ENCODE data around the gene CPXM1. TPM values are rescaled to one million over a fixed set of nuclear protein-coding genes. Genes with fewer than 3 reads are reported as not detected.
A peak's percentile ranks its signal among the peaks of the same experiment; 100 is the strongest.

CPXM1 gene
- total RNA-seq, result 1 to 10 TPM in 3 of 4 donors, not detected in 1; 1.9 to 7.1 (median 2.3) TPM

DNA sequence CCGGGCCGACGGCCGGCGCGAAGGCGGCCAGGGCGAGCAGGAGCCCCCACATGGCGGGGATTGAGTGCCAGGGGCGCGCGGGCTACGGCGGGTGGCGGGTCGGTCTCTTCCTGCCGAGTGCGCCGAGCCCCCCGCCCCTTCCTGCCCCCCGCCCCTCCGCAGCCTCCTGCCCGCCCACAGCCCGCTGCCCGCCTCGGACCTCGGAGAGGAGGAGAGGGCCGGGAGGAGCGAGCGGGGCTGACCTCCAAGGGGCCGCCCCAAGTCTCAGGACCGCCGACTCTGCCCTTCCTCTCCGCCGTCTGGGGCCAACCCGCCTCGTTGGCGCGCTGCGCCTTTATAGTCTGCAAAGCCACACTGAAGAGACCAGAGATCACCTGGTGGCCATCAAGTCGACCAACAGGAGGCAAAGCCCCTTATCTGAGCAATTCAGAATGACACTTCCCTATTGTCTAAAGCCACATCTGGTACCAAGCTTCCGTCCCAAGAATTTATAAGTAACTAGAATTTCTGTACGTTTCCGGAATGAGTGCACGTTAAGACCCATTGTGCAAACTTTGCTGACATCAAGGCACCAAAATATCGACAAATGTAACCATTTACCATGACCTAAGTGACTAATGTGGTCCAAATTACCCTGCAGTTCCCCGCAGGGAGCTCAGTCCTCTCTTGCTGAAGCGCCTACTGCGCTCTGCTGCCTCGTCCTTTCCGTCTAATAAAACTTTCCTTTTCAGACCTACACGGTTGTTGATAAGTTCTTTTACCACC, at the start of gene CPXM1:
TSS of gene CPXM1 (minus strand) at position 107 of the 765 bp plus-strand sequence. CDS start at position 52, 55 bp downstream.
- no peak within 1 kb of the TSS for H3K27ac ChIP-seq
- no peak for ATAC-seq
- no peaks in the 10 kb centered on the region for H3K36me3 ChIP-seq
- peak within 1 kb of the TSS in 1 of 2 donors; percentile 35 for H3K4me3 ChIP-seq
- 2 to 18% methylated on average over 7 to 12 of the region's 52 CpGs for WGBS, 2 donors (ENCODE audit: low coverage in 1 of 2)
- no peaks in the 10 kb centered on the region for H3K9me3 ChIP-seq
- peaks cover 0 to 37% (median 7%) of the 10 kb centered on the region in 3 donors for H3K4me1 ChIP-seq
- H3K27me3 ChIP-seq, result peaks cover 100% of the 10 kb centered on the region
- TF ChIP-seq POLR2A (IDR thresholded peaks at IDR 0.05) (no peak), POLR2AphosphoS5 (IDR thresholded peaks at IDR 0.05) (no peak), EP300 (IDR thresholded peaks at IDR 0.05) (no peak)
- TF ChIP-seq, protein P1, sequence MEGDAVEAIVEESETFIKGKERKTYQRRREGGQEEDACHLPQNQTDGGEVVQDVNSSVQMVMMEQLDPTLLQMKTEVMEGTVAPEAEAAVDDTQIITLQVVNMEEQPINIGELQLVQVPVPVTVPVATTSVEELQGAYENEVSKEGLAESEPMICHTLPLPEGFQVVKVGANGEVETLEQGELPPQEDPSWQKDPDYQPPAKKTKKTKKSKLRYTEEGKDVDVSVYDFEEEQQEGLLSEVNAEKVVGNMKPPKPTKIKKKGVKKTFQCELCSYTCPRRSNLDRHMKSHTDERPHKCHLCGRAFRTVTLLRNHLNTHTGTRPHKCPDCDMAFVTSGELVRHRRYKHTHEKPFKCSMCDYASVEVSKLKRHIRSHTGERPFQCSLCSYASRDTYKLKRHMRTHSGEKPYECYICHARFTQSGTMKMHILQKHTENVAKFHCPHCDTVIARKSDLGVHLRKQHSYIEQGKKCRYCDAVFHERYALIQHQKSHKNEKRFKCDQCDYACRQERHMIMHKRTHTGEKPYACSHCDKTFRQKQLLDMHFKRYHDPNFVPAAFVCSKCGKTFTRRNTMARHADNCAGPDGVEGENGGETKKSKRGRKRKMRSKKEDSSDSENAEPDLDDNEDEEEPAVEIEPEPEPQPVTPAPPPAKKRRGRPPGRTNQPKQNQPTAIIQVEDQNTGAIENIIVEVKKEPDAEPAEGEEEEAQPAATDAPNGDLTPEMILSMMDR (IDR thresholded peaks at IDR 0.05), result no peak

DNA sequence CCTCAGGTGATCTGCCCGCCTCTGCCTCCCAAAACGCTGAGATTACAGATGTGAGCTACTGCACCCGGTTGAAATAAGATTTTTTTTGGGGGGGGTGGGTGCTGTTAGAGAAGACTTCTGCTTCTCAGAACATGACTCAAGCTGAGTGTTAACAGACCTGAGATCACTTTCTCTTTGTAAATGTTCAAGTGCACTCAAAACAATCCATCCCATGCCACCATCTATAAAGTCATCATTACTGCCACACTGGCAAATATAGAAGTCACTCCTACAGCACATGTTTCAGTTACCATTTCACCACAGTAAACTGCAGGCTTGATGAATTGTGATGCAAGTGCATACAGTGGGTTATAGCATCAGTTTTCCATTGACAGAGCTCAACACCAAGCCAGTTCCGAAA, 49.1 kb upstream of the CPXM1 start:
- Histone ChIP-seq H3K27me3 (no peaks in the 10 kb centered on the region), H3K9me3 (no peaks in the 10 kb centered on the region), H3K36me3 (peaks cover 0 to 7% of the 10 kb centered on the region in 2 donors), H3K4me1 (peaks cover 0 to 7% (median 2%) of the 10 kb centered on the region in 3 donors), H3K27ac (no peak overlapping the region), H3K4me3 (no peak overlapping the region)
- no peak for ATAC-seq
- 86 to 100% methylated on average over 1 of the region's 4 CpGs for WGBS, 2 donors (ENCODE audit: low coverage in 1 of 2)
- TF ChIP-seq EP300 (IDR thresholded peaks at IDR 0.05), result no peak
- no peak for TF ChIP-seq POLR2AphosphoS5 (IDR thresholded peaks at IDR 0.05)

DNA sequence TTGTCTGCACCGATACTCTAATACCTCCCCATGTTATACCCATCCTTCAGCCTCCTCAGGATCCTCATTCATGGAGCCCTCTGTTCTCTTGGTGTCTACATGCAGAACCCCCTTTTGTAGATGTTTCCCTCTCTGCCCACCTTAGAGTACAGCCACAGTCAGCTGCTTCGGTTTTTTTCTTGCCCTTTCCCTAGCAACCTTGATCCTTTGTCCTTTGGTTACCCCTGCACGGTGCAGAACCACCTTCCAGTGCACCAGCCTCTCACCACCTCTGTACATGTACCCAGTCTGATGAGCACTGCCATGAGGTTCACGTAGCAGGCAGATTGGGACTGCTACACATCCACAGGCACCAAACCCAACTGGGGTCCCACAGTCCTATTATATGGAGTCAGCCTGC, 47.4 kb upstream of the CPXM1 start:
- TF ChIP-seq EP300 (IDR thresholded peaks at IDR 0.05), result no peak
- no peak for TF ChIP-seq POLR2AphosphoS5 (IDR thresholded peaks at IDR 0.05)
- TF ChIP-seq POLR2A (IDR thresholded peaks at IDR 0.05), result no peak
- TF ChIP-seq, protein P1 (IDR thresholded peaks at IDR 0.05), result no peak
- ATAC-seq, result no peak
- no peaks in the 10 kb centered on the region for H3K27me3 ChIP-seq
- peaks cover 0 to 7% (median 2%) of the 10 kb centered on the region in 3 donors for H3K4me1 ChIP-seq
- WGBS, 2 donors (ENCODE audit: low coverage in 1 of 2), result 86 to 98% methylated on average over 3 to 4 of the region's 4 CpGs
- H3K36me3 ChIP-seq, result peaks cover 0 to 19% of the 10 kb centered on the region in 2 donors
- no peak overlapping the region for H3K4me3 ChIP-seq
- H3K9me3 ChIP-seq, result no peaks in the 10 kb centered on the region
- H3K27ac ChIP-seq, result no peak overlapping the region

DNA sequence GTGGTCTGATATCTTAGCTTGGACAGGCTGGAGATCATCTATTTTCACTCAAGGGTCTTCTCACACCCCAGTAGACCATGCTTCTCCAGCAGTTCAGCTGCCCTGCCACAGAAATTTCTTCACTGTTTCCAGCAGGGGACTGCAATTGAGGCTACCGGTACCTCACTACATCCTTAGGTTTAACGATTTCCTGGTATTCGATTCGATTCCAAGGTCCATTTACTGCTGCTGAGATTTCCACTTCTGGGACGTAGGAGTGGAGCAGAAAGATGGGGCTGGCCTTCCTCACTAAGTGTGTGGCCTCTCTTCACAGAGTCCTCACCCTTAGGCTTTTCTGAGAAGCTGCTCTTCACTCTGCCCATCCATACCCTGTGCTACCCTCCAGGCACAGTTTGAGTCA, 46.3 kb upstream of the CPXM1 start:
- Histone ChIP-seq H3K9me3 (no peaks in the 10 kb centered on the region), H3K4me3 (no peak overlapping the region), H3K27me3 (no peaks in the 10 kb centered on the region), H3K36me3 (peaks cover 0 to 19% of the 10 kb centered on the region in 2 donors), H3K4me1 (peaks cover 0 to 6% (median 0%) of the 10 kb centered on the region in 3 donors), H3K27ac (no peak overlapping the region)
- WGBS, 2 donors (ENCODE audit: low coverage in 1 of 2), result 64 to 80% methylated on average over 1 to 5 of the region's 5 CpGs
- ATAC-seq, result no peak
- TF ChIP-seq, protein P1 (IDR thresholded peaks at IDR 0.05), result no peak
- TF ChIP-seq POLR2AphosphoS5 (IDR thresholded peaks at IDR 0.05) (no peak), EP300 (IDR thresholded peaks at IDR 0.05) (no peak), POLR2A (IDR thresholded peaks at IDR 0.05) (no peak)

DNA sequence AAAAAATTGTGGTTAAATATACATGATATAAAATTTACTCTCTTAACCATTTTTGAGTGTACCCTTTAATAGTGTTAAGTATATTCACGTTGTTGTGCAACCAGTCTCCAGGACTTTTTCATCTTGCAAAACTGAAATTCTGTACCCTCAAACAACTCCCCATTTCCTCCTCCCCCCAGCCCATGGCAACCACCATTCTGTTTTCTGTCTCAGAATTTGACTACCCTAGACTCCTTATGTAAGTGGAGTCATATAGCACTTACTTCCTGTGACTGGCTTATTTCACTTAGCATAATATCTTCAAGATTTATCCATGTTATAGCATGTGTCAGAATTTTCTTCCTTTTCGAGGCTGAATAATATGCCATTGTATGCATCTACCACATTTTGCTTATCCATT, 45.2 kb upstream of the CPXM1 start:
- Histone ChIP-seq H3K27ac (no peak overlapping the region), H3K27me3 (no peaks in the 10 kb centered on the region), H3K4me1 (peaks cover 0 to 12% (median 0%) of the 10 kb centered on the region in 3 donors), H3K36me3 (peaks cover 0 to 19% of the 10 kb centered on the region in 2 donors), H3K4me3 (no peak overlapping the region), H3K9me3 (no peaks in the 10 kb centered on the region)
- WGBS, 2 donors (ENCODE audit: low coverage in 1 of 2), result 67 to 86% methylated on average over 1 to 2 of the region's 2 CpGs
- TF ChIP-seq EP300 (IDR thresholded peaks at IDR 0.05) (no peak), POLR2AphosphoS5 (IDR thresholded peaks at IDR 0.05) (no peak)
- ATAC-seq, result no peak
